IMR-90 (cell line): Measurements from ENCODE around the gene CFD. TPM values are rescaled to one million over a fixed set of nuclear protein-coding genes. Genes with fewer than 3 reads are reported as not detected.

Experiments
- ATAC-seq: fragments of 200-7000 bp; cut with Tn5 transposase; 2 replicates; pipeline ENCODE4 v1.9.1; 2020; ENCODE audit warnings: low read depth, mild to moderate bottlenecking, moderate library complexity
- BruUV-seq: library from RNA; stranded (reverse); fragments of 400-500 nt; replicated peaks from 2 replicates; lab custom pipeline; 2021; lab: Mats Ljungman, UMichigan
- CTCF ChIA-PET: fragments of 300-600 bp; formaldehyde crosslinking; extraction: SDS; loops from one replicate; lab custom pipeline; 2021; ENCODE audit warnings: antibody characterized with exemption; lab: Yijun Ruan, JAX
- POLR2A ChIA-PET: fragments of 300-600 bp; sonication (Branson Sonifier 250); formaldehyde crosslinking; loops from one replicate; lab custom pipeline; 2022; ENCODE audit warnings: antibody characterized with exemption; ENCODE audit not compliant: unreplicated experiment; lab: Charles Lee
- DNase-seq: peaks from one replicate; pipeline ENCODE4 v3.0.0; 2013
- H2AFZ ChIP-seq: replicated peaks from 2 replicates; pipeline ENCODE3; 2013; ENCODE audit warnings: low read length, mild to moderate bottlenecking; ENCODE audit not compliant: poor library complexity
- H2AK5ac ChIP-seq: 2 replicates; pipeline ENCODE4 v1.6.1; 2013; ENCODE audit warnings: low read depth, low read length, inconsistent platforms
- H2AK9ac ChIP-seq: replicated peaks from 2 replicates; pipeline ENCODE3; 2013; ENCODE audit warnings: mild to moderate bottlenecking, low read depth, low read length, moderate library complexity; ENCODE audit not compliant: poor library complexity
- H2BK120ac ChIP-seq: 2 replicates; pipeline ENCODE4 v1.6.1; 2013; ENCODE audit warnings: low read depth, low read length, inconsistent platforms
- H2BK15ac ChIP-seq: 3 replicates; pipeline ENCODE4 v1.6.1; 2013; ENCODE audit warnings: low read depth, low read length, inconsistent platforms
- H2BK20ac ChIP-seq: 2 replicates; pipeline ENCODE4 v1.6.1; 2013; ENCODE audit warnings: low read depth, mild to moderate bottlenecking, inconsistent platforms, low read length, moderate library complexity
- H2BK5ac ChIP-seq: 2 replicates; pipeline ENCODE4 v1.6.1; 2013; ENCODE audit warnings: mild to moderate bottlenecking, low read depth, low read length, inconsistent platforms; ENCODE audit not compliant: poor library complexity, severe bottlenecking
- H3K14ac ChIP-seq: replicated peaks from 2 replicates; pipeline ENCODE4 v1.6.1; 2013; ENCODE audit warnings: low read depth, low read length, inconsistent platforms
- H3K18ac ChIP-seq: 2 replicates; pipeline ENCODE4 v1.6.1; 2013; ENCODE audit warnings: low read depth, low read length, control low read depth
- H3K23ac ChIP-seq: 2 replicates; pipeline ENCODE4 v1.6.1; 2013; ENCODE audit warnings: low read depth, low read length, inconsistent platforms
- H3K27ac ChIP-seq: 2 replicates; pipeline ENCODE4 v1.5.1; 2013; ENCODE audit warnings: mild to moderate bottlenecking, control low read depth, low read length; ENCODE audit not compliant: insufficient read depth
- H3K27me3 ChIP-seq: 2 replicates; pipeline ENCODE4 v1.6.1; 2013; ENCODE audit warnings: low read length; ENCODE audit not compliant: control insufficient read depth, insufficient read depth
- H3K36me3 ChIP-seq: 2 replicates; pipeline ENCODE4 v1.6.1; 2013; ENCODE audit warnings: low read length, mixed read lengths; ENCODE audit not compliant: control insufficient read depth, insufficient read depth
- H3K4ac ChIP-seq: 2 replicates; pipeline ENCODE4 v1.6.1; 2013; ENCODE audit warnings: low read depth, low read length, inconsistent platforms
- H3K4me1 ChIP-seq: 2 replicates; pipeline ENCODE4 v1.6.1; 2013; ENCODE audit warnings: low read length, mixed read lengths; ENCODE audit not compliant: control insufficient read depth, insufficient read depth
- H3K4me2 ChIP-seq: 2 replicates; pipeline ENCODE4 v1.6.1; 2013; ENCODE audit warnings: low read depth, mild to moderate bottlenecking, control low read depth, low read length, moderate library complexity
- H3K4me3 ChIP-seq: 2 replicates; pipeline ENCODE4 v1.5.1; 2013; ENCODE audit warnings: low read depth, mild to moderate bottlenecking, control low read depth, low read length, moderate library complexity; ENCODE audit not compliant: insufficient read depth
- H3K56ac ChIP-seq: 2 replicates; pipeline ENCODE4 v1.6.1; 2013; ENCODE audit warnings: low read length, inconsistent platforms; ENCODE audit not compliant: insufficient read depth; ENCODE audit errors: extremely low read depth
- H3K79me1 ChIP-seq, 2 experiments: 2 replicates each; pipeline ENCODE4 v1.6.1; 2013; ENCODE audit warnings: low read length in 2 of 2, inconsistent platforms in 1 of 2, low read depth in 1 of 2
- H3K9ac ChIP-seq: 2 replicates; pipeline ENCODE4 v1.6.1; 2013; ENCODE audit warnings: low read depth, low read length, control low read depth
- H3K9me1 ChIP-seq: 2 replicates; pipeline ENCODE4 v1.6.1; 2013; ENCODE audit warnings: low read length, inconsistent platforms; ENCODE audit not compliant: insufficient read depth
- H3K9me3 ChIP-seq: 2 replicates; pipeline ENCODE4 v1.6.1; 2013; ENCODE audit warnings: low read length; ENCODE audit not compliant: control insufficient read depth, insufficient read depth
- H4K20me1 ChIP-seq: 2 replicates; pipeline ENCODE4 v1.6.1; 2013; ENCODE audit warnings: low read length, inconsistent platforms; ENCODE audit not compliant: insufficient read depth
- H4K5ac ChIP-seq: 2 replicates; pipeline ENCODE4 v1.6.1; 2013; ENCODE audit warnings: mild to moderate bottlenecking, low read depth, low read length, control low read depth
- H4K8ac ChIP-seq, 2 experiments: 2 replicates each; pipeline ENCODE4 v1.6.1; 2013; ENCODE audit warnings: low read depth in 2 of 2, low read length in 2 of 2, control low read depth in 1 of 2, inconsistent platforms in 1 of 2
- H4K91ac ChIP-seq: 2 replicates; pipeline ENCODE4 v1.6.1; 2013; ENCODE audit warnings: low read depth, low read length, inconsistent platforms; ENCODE audit not compliant: insufficient read depth
- BHLHE40 ChIP-seq: fragments of 150-350 bp; IDR thresholded peaks from 2 replicates; pipeline ENCODE4 v1.6.1; 2016; ENCODE audit warnings: mild to moderate bottlenecking, low read depth, low read length
- CHD1 ChIP-seq: IDR thresholded peaks from 2 replicates; pipeline ENCODE4 v1.6.1; 2012; ENCODE audit warnings: low read depth, low read length, improper control_type of control experiment
- CTCF ChIP-seq: conservative IDR thresholded peaks from 2 replicates; pipeline ENCODE4 v1.5.1; 2012; ENCODE audit warnings: mild to moderate bottlenecking, low read depth, low read length, improper control_type of control experiment
- ELK1 ChIP-seq: fragments of 150-350 bp; IDR thresholded peaks from 2 replicates; pipeline ENCODE4 v1.6.1; 2016; ENCODE audit warnings: low read depth, mild to moderate bottlenecking, low read length, moderate library complexity, borderline replicate concordance
- MAFK ChIP-seq: IDR thresholded peaks from 2 replicates; pipeline ENCODE4 v1.6.1; 2012; ENCODE audit warnings: low read depth, low read length, improper control_type of control experiment
- MXI1 ChIP-seq: IDR thresholded peaks from 2 replicates; pipeline ENCODE4 v1.6.1; 2012; ENCODE audit warnings: low read depth, mild to moderate bottlenecking, low read length, moderate library complexity, borderline replicate concordance
- POLR2A ChIP-seq: IDR thresholded peaks from 2 replicates; pipeline ENCODE4 v1.6.1; 2012; ENCODE audit warnings: mild to moderate bottlenecking, low read depth, low read length
- RAD21 ChIP-seq: IDR thresholded peaks from 2 replicates; pipeline ENCODE4 v1.6.1; 2012; ENCODE audit warnings: low read length, improper control_type of control experiment
- RCOR1 ChIP-seq: IDR thresholded peaks from 2 replicates; pipeline ENCODE4 v1.6.1; 2012; ENCODE audit warnings: mild to moderate bottlenecking, low read length, improper control_type of control experiment; ENCODE audit not compliant: insufficient replicate concordance
- RFX5 ChIP-seq: IDR thresholded peaks from 2 replicates; pipeline ENCODE4 v1.8.0; 2012; ENCODE audit warnings: low read depth, mild to moderate bottlenecking, low read length, moderate library complexity
- SMC3 ChIP-seq: fragments of 150-350 bp; IDR thresholded peaks from 2 replicates; pipeline ENCODE4 v1.6.1; 2016; ENCODE audit warnings: low read depth, mild to moderate bottlenecking, antibody characterized with exemption, low read length, moderate library complexity
- USF2 ChIP-seq: fragments of 150-350 bp; IDR thresholded peaks from 2 replicates; pipeline ENCODE4 v1.6.1; 2017; ENCODE audit warnings: mild to moderate bottlenecking, antibody characterized with exemption, low read length, low read depth
- WGBS, 2 experiments: methylation state at CpG; one replicate each; pipeline versions ENCODE4 v1.1.5 to v1.1.7; 2013; ENCODE audit warnings: missing lambda C conversion rate in 2 of 2; ENCODE audit not compliant: insufficient read length in 1 of 2; ENCODE audit errors: extremely low coverage in 2 of 2; 5-methylcytosine and 5-hydroxymethylcytosine counted together
- dilution Hi-C: fragments of 300-500 bp; cut with HindIII; formaldehyde crosslinking; loops from one replicate; pipeline ENCODE4 v1.14.3; 2018; ENCODE audit warnings: low sequenced_read_pairs; ENCODE audit not compliant: unreplicated experiment
- in situ Hi-C: fragments of 300-500 bp; cut with MboI; formaldehyde crosslinking; loops from 3 replicates; pipeline ENCODE4 v1.14.3; 2019; ENCODE audit warnings: low sequenced_read_pairs, inconsistent platforms, mixed read lengths
- intact Hi-C: fragments of 100-400 bp; cut with micrococcal nuclease; formaldehyde crosslinking; loops from 2 replicates; pipeline ENCODE4 v1.10.0; 2022
- polyA plus RNA-seq, 3 experiments: library from polyadenylated mRNA; depleted of rRNA; stranded (reverse); fragments of >200 nt; gene quantifications; 2 replicates each; pipeline ENCODE4 v1.2.3, GENCODE V29; 2012; ENCODE audit warnings: low replicate concordance in 1 of 3
- total RNA-seq: library from RNA; depleted of rRNA; stranded (reverse); fragments of >200 nt; gene quantifications from 2 replicates; pipeline ENCODE4 v1.2.3, GENCODE V29; 2012

CFD gene
- total and polyA plus RNA-seq, 2 of the 4 experiments (the other 2 are of a cell fraction): 1.4 to 2.8 TPM

GRCh38 chr19:892894-893689 lies 33.6 kb downstream of the CFD start, which contains the start of the genes MED16 and RNU6-9 (continued):
- TF ChIP-seq RFX5 (no peak), BHLHE40 (no peak), MAFK (no peak)

- Histone ChIP-seq H2AK5ac (no peak overlapping the region), H4K5ac (no peak overlapping the region), H3K14ac (no peak overlapping the region), H3K56ac (no peak overlapping the region), H3K23ac (no peak overlapping the region), H3K4me2 (no peak overlapping the region), H2BK20ac (no peak overlapping the region), H3K4me3 (no peak overlapping the region), H3K27me3 (no peaks in the 10 kb centered on the region), H3K18ac (no peak overlapping the region), H4K91ac (no peak overlapping the region), H3K9me1 (peaks cover 6% of the 10 kb centered on the region), H2BK120ac (no peak overlapping the region), H2BK5ac (no peak overlapping the region), H3K4ac (no peak overlapping the region), H4K20me1 (peaks cover 17% of the 10 kb centered on the region), H3K79me1 (peaks cover 0 to 18% of the 10 kb centered on the region in 2 experiments; a peak in 3 of 4 replicates), H3K9me3 (no peaks in the 10 kb centered on the region), H4K8ac (no peak overlapping the region), H3K36me3 (peaks cover 20% of the 10 kb centered on the region; the same call in 1 of the 2 replicates), H2BK15ac (no peak overlapping the region), H3K4me1 (no peaks in the 10 kb centered on the region), H3K27ac (no peak overlapping the region), H2AK9ac (no peak overlapping the region), H2AFZ (no peak overlapping the region), H3K9ac (no peak overlapping the region)
- intact Hi-C loops: no loop called here
- CTCF ChIA-PET: no interaction called here
- 92% methylated on average over 5 of the region's 10 CpGs; no CpG with 5 or more reads in 1 of the 2 experiments for WGBS, 2 experiments
- ATAC-seq: no peak
- BruUV-seq: no TSS peak
- no peak for DNase-seq
- dilution Hi-C loops: no loop called here
- POLR2A ChIA-PET: no interaction called here
- in situ Hi-C loops: no loop called here
- no peak for TF ChIP-seq CTCF
- no peak for TF ChIP-seq BHLHE40
- no peak for TF ChIP-seq POLR2A
- no peak for TF ChIP-seq CHD1
- no peak for TF ChIP-seq RAD21
- TF ChIP-seq RCOR1: no peak
- no peak for TF ChIP-seq USF2
- no peak for TF ChIP-seq MAFK
- no peak for TF ChIP-seq RFX5
- no peak for TF ChIP-seq ELK1
- TF ChIP-seq MXI1: no peak
- no peak for TF ChIP-seq SMC3
Measured at GRCh38 chr19:896434-896833, 37.0 kb downstream of the CFD start.
